IMR-90 (cell line): ENCODE measurements around the gene AVPR2. TPM values are rescaled to one million over a fixed set of nuclear protein-coding genes. Genes with fewer than 3 reads are reported as not detected.

Experiments
- ATAC-seq: fragments of 200-7000 bp; cut with Tn5 transposase; 2 replicates; pipeline ENCODE4 v1.9.1; 2020; ENCODE audit warnings: low read depth, mild to moderate bottlenecking, moderate library complexity
- BruUV-seq: library from RNA; stranded (reverse); fragments of 400-500 nt; replicated peaks from 2 replicates; lab custom pipeline; 2021; lab: Mats Ljungman, UMichigan
- CTCF ChIA-PET: fragments of 300-600 bp; formaldehyde crosslinking; extraction: SDS; loops from one replicate; lab custom pipeline; 2021; ENCODE audit warnings: antibody characterized with exemption; lab: Yijun Ruan, JAX
- POLR2A ChIA-PET: fragments of 300-600 bp; sonication (Branson Sonifier 250); formaldehyde crosslinking; loops from one replicate; lab custom pipeline; 2022; ENCODE audit warnings: antibody characterized with exemption; ENCODE audit not compliant: unreplicated experiment; lab: Charles Lee
- DNase-seq: peaks from one replicate; pipeline ENCODE4 v3.0.0; 2013
- H2AFZ ChIP-seq: replicated peaks from 2 replicates; pipeline ENCODE3; 2013; ENCODE audit warnings: low read length, mild to moderate bottlenecking; ENCODE audit not compliant: poor library complexity
- H2AK5ac ChIP-seq: 2 replicates; pipeline ENCODE4 v1.6.1; 2013; ENCODE audit warnings: low read depth, low read length, inconsistent platforms
- H2AK9ac ChIP-seq: replicated peaks from 2 replicates; pipeline ENCODE3; 2013; ENCODE audit warnings: mild to moderate bottlenecking, low read depth, low read length, moderate library complexity; ENCODE audit not compliant: poor library complexity
- H2BK120ac ChIP-seq: 2 replicates; pipeline ENCODE4 v1.6.1; 2013; ENCODE audit warnings: low read depth, low read length, inconsistent platforms
- H2BK15ac ChIP-seq: 3 replicates; pipeline ENCODE4 v1.6.1; 2013; ENCODE audit warnings: low read depth, low read length, inconsistent platforms
- H2BK20ac ChIP-seq: 2 replicates; pipeline ENCODE4 v1.6.1; 2013; ENCODE audit warnings: low read depth, mild to moderate bottlenecking, inconsistent platforms, low read length, moderate library complexity
- H2BK5ac ChIP-seq: 2 replicates; pipeline ENCODE4 v1.6.1; 2013; ENCODE audit warnings: mild to moderate bottlenecking, low read depth, low read length, inconsistent platforms; ENCODE audit not compliant: poor library complexity, severe bottlenecking
- H3K14ac ChIP-seq: replicated peaks from 2 replicates; pipeline ENCODE4 v1.6.1; 2013; ENCODE audit warnings: low read depth, low read length, inconsistent platforms
- H3K18ac ChIP-seq: 2 replicates; pipeline ENCODE4 v1.6.1; 2013; ENCODE audit warnings: low read depth, low read length, control low read depth
- H3K23ac ChIP-seq: 2 replicates; pipeline ENCODE4 v1.6.1; 2013; ENCODE audit warnings: low read depth, low read length, inconsistent platforms
- H3K27ac ChIP-seq: 2 replicates; pipeline ENCODE4 v1.5.1; 2013; ENCODE audit warnings: mild to moderate bottlenecking, control low read depth, low read length; ENCODE audit not compliant: insufficient read depth
- H3K27me3 ChIP-seq: 2 replicates; pipeline ENCODE4 v1.6.1; 2013; ENCODE audit warnings: low read length; ENCODE audit not compliant: control insufficient read depth, insufficient read depth
- H3K36me3 ChIP-seq: 2 replicates; pipeline ENCODE4 v1.6.1; 2013; ENCODE audit warnings: low read length, mixed read lengths; ENCODE audit not compliant: control insufficient read depth, insufficient read depth
- H3K4ac ChIP-seq: 2 replicates; pipeline ENCODE4 v1.6.1; 2013; ENCODE audit warnings: low read depth, low read length, inconsistent platforms
- H3K4me1 ChIP-seq: 2 replicates; pipeline ENCODE4 v1.6.1; 2013; ENCODE audit warnings: low read length, mixed read lengths; ENCODE audit not compliant: control insufficient read depth, insufficient read depth
- H3K4me2 ChIP-seq: 2 replicates; pipeline ENCODE4 v1.6.1; 2013; ENCODE audit warnings: low read depth, mild to moderate bottlenecking, control low read depth, low read length, moderate library complexity
- H3K4me3 ChIP-seq: 2 replicates; pipeline ENCODE4 v1.5.1; 2013; ENCODE audit warnings: low read depth, mild to moderate bottlenecking, control low read depth, low read length, moderate library complexity; ENCODE audit not compliant: insufficient read depth
- H3K56ac ChIP-seq: 2 replicates; pipeline ENCODE4 v1.6.1; 2013; ENCODE audit warnings: low read length, inconsistent platforms; ENCODE audit not compliant: insufficient read depth; ENCODE audit errors: extremely low read depth
- H3K79me1 ChIP-seq, 2 experiments: 2 replicates each; pipeline ENCODE4 v1.6.1; 2013; ENCODE audit warnings: low read length in 2 of 2, inconsistent platforms in 1 of 2, low read depth in 1 of 2
- H3K9ac ChIP-seq: 2 replicates; pipeline ENCODE4 v1.6.1; 2013; ENCODE audit warnings: low read depth, low read length, control low read depth
- H3K9me1 ChIP-seq: 2 replicates; pipeline ENCODE4 v1.6.1; 2013; ENCODE audit warnings: low read length, inconsistent platforms; ENCODE audit not compliant: insufficient read depth
- H3K9me3 ChIP-seq: 2 replicates; pipeline ENCODE4 v1.6.1; 2013; ENCODE audit warnings: low read length; ENCODE audit not compliant: control insufficient read depth, insufficient read depth
- H4K20me1 ChIP-seq: 2 replicates; pipeline ENCODE4 v1.6.1; 2013; ENCODE audit warnings: low read length, inconsistent platforms; ENCODE audit not compliant: insufficient read depth
- H4K5ac ChIP-seq: 2 replicates; pipeline ENCODE4 v1.6.1; 2013; ENCODE audit warnings: mild to moderate bottlenecking, low read depth, low read length, control low read depth
- H4K8ac ChIP-seq, 2 experiments: 2 replicates each; pipeline ENCODE4 v1.6.1; 2013; ENCODE audit warnings: low read depth in 2 of 2, low read length in 2 of 2, control low read depth in 1 of 2, inconsistent platforms in 1 of 2
- H4K91ac ChIP-seq: 2 replicates; pipeline ENCODE4 v1.6.1; 2013; ENCODE audit warnings: low read depth, low read length, inconsistent platforms; ENCODE audit not compliant: insufficient read depth
- BHLHE40 ChIP-seq: fragments of 150-350 bp; IDR thresholded peaks from 2 replicates; pipeline ENCODE4 v1.6.1; 2016; ENCODE audit warnings: mild to moderate bottlenecking, low read depth, low read length
- CTCF ChIP-seq: conservative IDR thresholded peaks from 2 replicates; pipeline ENCODE4 v1.5.1; 2012; ENCODE audit warnings: mild to moderate bottlenecking, low read depth, low read length, improper control_type of control experiment
- MAFK ChIP-seq: IDR thresholded peaks from 2 replicates; pipeline ENCODE4 v1.6.1; 2012; ENCODE audit warnings: low read depth, low read length, improper control_type of control experiment
- MAZ ChIP-seq: IDR thresholded peaks from 2 replicates; pipeline ENCODE4 v1.6.1; 2012; ENCODE audit warnings: low read depth, mild to moderate bottlenecking, low read length, improper control_type of control experiment, moderate library complexity, borderline replicate concordance
- MXI1 ChIP-seq: IDR thresholded peaks from 2 replicates; pipeline ENCODE4 v1.6.1; 2012; ENCODE audit warnings: low read depth, mild to moderate bottlenecking, low read length, moderate library complexity, borderline replicate concordance
- NFE2L2 ChIP-seq: fragments of 150-350 bp; IDR thresholded peaks from 2 replicates; pipeline ENCODE4 v1.6.1; 2016; ENCODE audit warnings: low read depth, mild to moderate bottlenecking, low read length
- SMC3 ChIP-seq: fragments of 150-350 bp; IDR thresholded peaks from 2 replicates; pipeline ENCODE4 v1.6.1; 2016; ENCODE audit warnings: low read depth, mild to moderate bottlenecking, antibody characterized with exemption, low read length, moderate library complexity
- WGBS, 2 experiments: methylation state at CpG; one replicate each; pipeline versions ENCODE4 v1.1.5 to v1.1.7; 2013; ENCODE audit warnings: missing lambda C conversion rate in 2 of 2; ENCODE audit not compliant: insufficient read length in 1 of 2; ENCODE audit errors: extremely low coverage in 2 of 2; 5-methylcytosine and 5-hydroxymethylcytosine counted together
- dilution Hi-C: fragments of 300-500 bp; cut with HindIII; formaldehyde crosslinking; loops from one replicate; pipeline ENCODE4 v1.14.3; 2018; ENCODE audit warnings: low sequenced_read_pairs; ENCODE audit not compliant: unreplicated experiment
- in situ Hi-C: fragments of 300-500 bp; cut with MboI; formaldehyde crosslinking; loops from 3 replicates; pipeline ENCODE4 v1.14.3; 2019; ENCODE audit warnings: low sequenced_read_pairs, inconsistent platforms, mixed read lengths
- intact Hi-C: fragments of 100-400 bp; cut with micrococcal nuclease; formaldehyde crosslinking; loops from 2 replicates; pipeline ENCODE4 v1.10.0; 2022
- polyA plus RNA-seq, 3 experiments: library from polyadenylated mRNA; depleted of rRNA; stranded (reverse); fragments of >200 nt; gene quantifications; 2 replicates each; pipeline ENCODE4 v1.2.3, GENCODE V29; 2012; ENCODE audit warnings: low replicate concordance in 1 of 3
- total RNA-seq: library from RNA; depleted of rRNA; stranded (reverse); fragments of >200 nt; gene quantifications from 2 replicates; pipeline ENCODE4 v1.2.3, GENCODE V29; 2012

AVPR2 gene
- total and polyA plus RNA-seq, 2 of the 4 experiments (the other 2 are of a cell fraction), result not detected

- Histone ChIP-seq H3K4ac (no peak overlapping the region), H2AK9ac (no peak overlapping the region), H3K9me3 (no peaks in the 10 kb centered on the region; the same call in 1 of the 2 replicates), H2BK15ac (no peak overlapping the region), H3K4me2 (no peak overlapping the region), H3K79me1 (no peaks in the 10 kb centered on the region), H2BK20ac (no peak overlapping the region), H3K4me3 (no peak overlapping the region), H3K18ac (no peak overlapping the region), H3K23ac (no peak overlapping the region), H2AK5ac (no peak overlapping the region), H3K27ac (no peak overlapping the region), H2BK120ac (no peak overlapping the region), H4K5ac (no peak overlapping the region), H3K36me3 (no peaks in the 10 kb centered on the region), H3K27me3 (peaks cover 19% of the 10 kb centered on the region), H3K56ac (no peak overlapping the region), H3K9ac (no peak overlapping the region), H4K8ac (no peak overlapping the region), H2AFZ (no peak overlapping the region), H4K91ac (no peak overlapping the region), H2BK5ac (no peak overlapping the region), H3K14ac (no peak overlapping the region), H4K20me1 (no peaks in the 10 kb centered on the region), H3K9me1 (no peaks in the 10 kb centered on the region), H3K4me1 (no peaks in the 10 kb centered on the region)
- POLR2A ChIA-PET, result no interaction called here
- intact Hi-C loops, result no loop called here
- DNase-seq (no peak), ATAC-seq (no peak)
- BruUV-seq, result no TSS peak
- CTCF ChIA-PET, result no interaction called here
- TF ChIP-seq NFE2L2 (no peak), MAFK (no peak), MXI1 (no peak), CTCF (no peak), MAZ (no peak), BHLHE40 (no peak), SMC3 (no peak)
- WGBS, 2 experiments, result 92% methylated on average over 2 of the region's 6 CpGs; no CpG with 5 or more reads in 1 of the 2 experiments
- in situ Hi-C loops, result loop anchor here (25.0 kb wide), 1 partner anchor 949 kb away; no protein-coding TSS in a partner anchor
- dilution Hi-C loops, result no loop called here
Measured at GRCh38 chrX:153911798-153912197, 7.3 kb downstream of the AVPR2 start.
